WTC11 (cell line): ENCODE data around the gene LEFTY1.

Experiments
- CTCF ChIP-seq: fragments of 200-600 bp; IDR thresholded peaks from 2 replicates; pipeline ENCODE4 v1.8.0; 2022; ENCODE audit warnings: antibody characterized with exemption
- ESRRA ChIP-seq: sonication (generic); formaldehyde crosslinking; IDR thresholded peaks from 2 replicates; pipeline ENCODE4 v1.8.1; 2022; ENCODE audit warnings: mild to moderate bottlenecking, missing genetic modification reagents, borderline replicate concordance
- NFATC4 ChIP-seq: fragments of 250-450 bp; sonication (Bioruptor Pico); IDR thresholded peaks from 2 replicates; pipeline ENCODE4 v1.9.0; 2021; ENCODE audit warnings: mild to moderate bottlenecking
- ZNF121 ChIP-seq: sonication (generic); formaldehyde crosslinking; IDR thresholded peaks from 2 replicates; pipeline ENCODE4 v1.8.0; 2023; ENCODE audit warnings: missing genetic modification reagents

GRCh38 chr1:225853441-225853840 lies 35.5 kb downstream of the LEFTY1 start:
- TF ChIP-seq ZNF121 (no peak), ESRRA (no peak), NFATC4 (CRISPR knock-in tag) (no peak), CTCF (no peak)
